ENCODE measurements around the gene GLB1L2. TPM values are rescaled to one million over a fixed set of nuclear protein-coding genes. Genes with fewer than 3 reads are reported as not detected.

The GLB1L2 gene
- total RNA-seq, 1 donor from 2014 or later = 1.0 TPM

DNA sequence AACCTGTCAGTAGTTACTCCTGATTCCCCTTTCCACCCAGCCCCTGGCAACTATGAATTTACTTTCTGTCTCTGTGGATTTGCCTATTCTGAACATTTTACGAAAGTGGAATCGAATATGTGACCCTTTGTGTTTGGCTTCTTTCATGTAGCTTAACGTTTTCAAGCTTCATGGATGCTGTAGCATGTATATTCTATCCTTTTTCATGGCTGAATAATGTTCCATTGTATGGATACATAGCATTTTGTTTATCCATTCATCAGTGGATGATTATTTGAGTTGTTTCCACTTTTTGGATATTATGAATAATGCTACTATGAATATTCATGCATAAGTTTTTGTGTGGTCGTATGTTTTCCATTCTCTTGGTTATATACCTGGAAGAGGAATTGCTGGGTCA lies 9.2 kb upstream of the GLB1L2 start:
- no peaks in the 10 kb centered on the region for H3K36me3 ChIP-seq (ENCODE audit: control insufficient read depth in 3 of 3, insufficient read depth in 3 of 3, low read length in 3 of 3)
- H3K4me1 ChIP-seq (ENCODE audit: control insufficient read depth in 3 of 3, insufficient read depth in 3 of 3, low read length in 3 of 3) = no peaks in the 10 kb centered on the region
- H3K9me3 ChIP-seq (ENCODE audit: control insufficient read depth in 3 of 3, low read length in 3 of 3) = peaks cover 0 to 5% (median 2%) of the 10 kb centered on the region in 3 donors
- no peaks in the 10 kb centered on the region for H3K27me3 ChIP-seq (ENCODE audit: control insufficient read depth in 3 of 3, insufficient read depth in 3 of 3, low read length in 3 of 3)
- no peak overlapping the region for H3K27ac ChIP-seq (ENCODE audit: low read depth, low read length)
- H3K9ac ChIP-seq (ENCODE audit: low read depth in 1 of 3, low read length in 3 of 3) = no peak overlapping the region
- no peak overlapping the region for H3K4me3 ChIP-seq (ENCODE audit: low read length in 3 of 3)

DNA sequence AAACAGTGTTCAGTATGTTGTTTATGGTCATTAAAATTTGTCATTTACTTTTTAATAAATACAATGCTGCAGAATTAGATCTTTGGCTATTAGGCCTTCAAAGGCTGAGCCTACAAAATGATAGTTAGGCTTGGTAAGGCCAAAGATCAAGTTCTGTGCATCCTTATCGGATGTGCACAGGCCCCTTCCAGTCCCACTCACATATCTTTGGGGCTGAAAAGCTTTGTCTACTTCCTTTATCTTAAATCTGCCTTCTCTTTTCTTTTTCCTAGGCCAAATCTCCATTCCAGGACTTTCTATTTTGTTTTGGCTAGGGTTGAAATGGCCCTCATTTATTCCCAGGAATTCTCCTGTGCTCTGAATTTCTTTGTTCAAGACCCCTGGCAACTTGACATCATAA lies 3.4 kb upstream of the GLB1L2 start:
- Histone ChIP-seq H3K4me3 (ENCODE audit: low read length in 3 of 3) (no peak overlapping the region), H3K27me3 (ENCODE audit: control insufficient read depth in 3 of 3, insufficient read depth in 3 of 3, low read length in 3 of 3) (peaks cover 0 to 10% (median 0%) of the 10 kb centered on the region in 3 donors), H3K36me3 (ENCODE audit: control insufficient read depth in 3 of 3, insufficient read depth in 3 of 3, low read length in 3 of 3) (no peaks in the 10 kb centered on the region), H3K4me1 (ENCODE audit: control insufficient read depth in 3 of 3, insufficient read depth in 3 of 3, low read length in 3 of 3) (peaks cover 4 to 19% (median 8%) of the 10 kb centered on the region in 3 donors), H3K9ac (ENCODE audit: low read depth in 1 of 3, low read length in 3 of 3) (no peak overlapping the region), H3K9me3 (ENCODE audit: control insufficient read depth in 3 of 3, low read length in 3 of 3) (no peaks in the 10 kb centered on the region), H3K27ac (ENCODE audit: low read depth, low read length) (no peak overlapping the region)

DNA sequence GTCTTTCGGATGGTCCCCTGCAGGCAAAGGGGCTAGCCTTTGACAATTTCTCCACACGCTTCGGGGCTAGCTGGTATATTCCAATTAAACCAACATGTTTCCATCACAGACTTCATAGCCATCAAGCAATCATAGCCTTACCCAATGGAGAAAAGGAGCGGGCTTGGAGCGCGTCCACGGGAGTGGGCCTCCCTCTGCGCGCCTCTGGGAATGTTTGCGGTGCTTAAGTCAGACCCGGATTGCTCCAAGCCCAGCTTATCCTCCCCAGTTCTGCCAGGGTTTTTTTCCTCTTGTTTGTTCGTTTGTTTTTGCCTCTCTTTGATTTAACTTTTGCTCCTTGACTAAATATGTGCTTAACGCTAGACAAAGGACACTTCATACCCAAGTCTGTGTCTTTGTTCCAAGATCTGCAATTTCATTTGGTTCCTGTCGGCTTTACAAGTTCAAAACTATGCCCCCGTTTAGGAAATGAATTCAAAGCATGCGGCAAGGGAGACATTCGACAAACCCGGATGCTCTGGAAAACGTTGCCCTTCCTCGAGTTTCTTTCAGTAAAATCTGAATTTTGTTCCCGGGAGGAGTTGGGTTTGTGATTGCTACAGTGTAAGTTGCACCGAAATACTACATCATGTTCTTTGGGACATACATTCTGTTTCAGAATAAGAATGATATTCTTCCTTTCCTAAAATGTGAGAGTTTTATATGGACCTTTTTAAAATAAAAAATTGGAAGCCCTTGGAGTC lies 1.0 kb upstream of the GLB1L2 start:
- Histone ChIP-seq H3K27me3 (ENCODE audit: control insufficient read depth in 3 of 3, insufficient read depth in 3 of 3, low read length in 3 of 3) (peaks cover 0 to 13% (median 0%) of the 10 kb centered on the region in 3 donors), H3K9ac (ENCODE audit: low read depth in 1 of 3, low read length in 3 of 3) (peak overlapping the region in 2 of 3 donors; percentile 19 to 34), H3K4me1 (ENCODE audit: control insufficient read depth in 3 of 3, insufficient read depth in 3 of 3, low read length in 3 of 3) (peaks cover 4 to 19% (median 8%) of the 10 kb centered on the region in 3 donors), H3K36me3 (ENCODE audit: control insufficient read depth in 3 of 3, insufficient read depth in 3 of 3, low read length in 3 of 3) (no peaks in the 10 kb centered on the region), H3K4me3 (ENCODE audit: low read length in 3 of 3) (peak overlapping the region in 2 of 3 donors; percentile 54 to 63), H3K27ac (ENCODE audit: low read depth, low read length) (no peak overlapping the region), H3K9me3 (ENCODE audit: control insufficient read depth in 3 of 3, low read length in 3 of 3) (no peaks in the 10 kb centered on the region)

DNA sequence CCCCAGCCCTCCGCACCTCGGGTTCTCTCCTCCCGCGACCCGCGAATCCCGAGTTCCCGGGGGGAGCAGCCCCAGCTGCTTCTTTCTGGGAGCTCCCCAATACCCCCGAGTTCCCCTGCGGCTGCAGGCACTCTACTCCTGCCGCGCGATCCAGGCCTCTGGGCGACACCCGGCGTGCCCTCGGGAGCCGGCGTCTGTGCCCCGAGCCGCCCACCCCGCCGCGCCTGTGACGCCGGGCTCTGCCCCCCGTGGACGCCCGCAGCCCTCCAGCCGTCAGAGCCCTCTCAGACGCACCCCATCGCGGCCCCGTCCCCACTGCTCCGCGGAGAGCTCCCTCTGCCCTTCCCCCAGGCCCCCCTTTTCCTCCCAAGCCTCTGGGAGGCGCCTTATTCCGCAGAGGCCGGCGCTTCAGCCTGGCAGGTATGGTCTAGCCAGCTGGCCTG lies 422 bp downstream of the GLB1L2 start:
- Histone ChIP-seq H3K9ac (ENCODE audit: low read depth in 1 of 3, low read length in 3 of 3) (peak overlapping the region in 1 of 3 donors; percentile 50), H3K27me3 (ENCODE audit: control insufficient read depth in 3 of 3, insufficient read depth in 3 of 3, low read length in 3 of 3) (peaks cover 0 to 13% (median 0%) of the 10 kb centered on the region in 3 donors), H3K4me1 (ENCODE audit: control insufficient read depth in 3 of 3, insufficient read depth in 3 of 3, low read length in 3 of 3) (peaks cover 4 to 19% (median 8%) of the 10 kb centered on the region in 3 donors)

DNA sequence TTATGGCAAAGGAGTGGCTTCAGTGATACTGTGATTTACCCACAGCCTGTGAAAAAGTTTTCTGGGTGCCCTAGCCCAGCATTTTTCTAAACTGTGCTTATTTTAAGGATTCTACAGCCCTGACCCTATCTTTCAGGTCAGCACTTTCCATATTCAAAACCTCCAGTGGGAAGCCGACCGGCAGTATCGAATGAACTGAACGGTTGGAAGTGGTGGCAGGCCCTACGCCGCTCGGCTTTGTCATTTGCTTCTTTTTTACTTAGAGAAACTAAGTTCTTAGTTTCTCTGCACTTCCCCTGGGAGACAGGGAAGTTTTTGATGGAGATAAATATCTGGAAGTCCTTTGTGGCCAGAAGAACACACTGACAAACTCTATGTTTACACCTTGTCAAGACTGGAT lies 994 bp downstream of the GLB1L2 start:
- Histone ChIP-seq H3K27me3 (ENCODE audit: control insufficient read depth in 3 of 3, insufficient read depth in 3 of 3, low read length in 3 of 3) (peaks cover 0 to 13% (median 0%) of the 10 kb centered on the region in 3 donors), H3K27ac (ENCODE audit: low read depth, low read length) (no peak overlapping the region), H3K9me3 (ENCODE audit: control insufficient read depth in 3 of 3, low read length in 3 of 3) (no peaks in the 10 kb centered on the region), H3K9ac (ENCODE audit: low read depth in 1 of 3, low read length in 3 of 3) (no peak overlapping the region), H3K4me3 (ENCODE audit: low read length in 3 of 3) (no peak overlapping the region), H3K4me1 (ENCODE audit: control insufficient read depth in 3 of 3, insufficient read depth in 3 of 3, low read length in 3 of 3) (peaks cover 4 to 19% (median 8%) of the 10 kb centered on the region in 3 donors), H3K36me3 (ENCODE audit: control insufficient read depth in 3 of 3, insufficient read depth in 3 of 3, low read length in 3 of 3) (no peaks in the 10 kb centered on the region)

More for the DNA sequence above, 422 bp downstream of the GLB1L2 start:
- H3K4me3 ChIP-seq (ENCODE audit: low read length in 3 of 3) = peak overlapping the region; percentile 54 to 72 (median 56)
- no peaks in the 10 kb centered on the region for H3K9me3 ChIP-seq (ENCODE audit: control insufficient read depth in 3 of 3, low read length in 3 of 3)
- no peaks in the 10 kb centered on the region for H3K36me3 ChIP-seq (ENCODE audit: control insufficient read depth in 3 of 3, insufficient read depth in 3 of 3, low read length in 3 of 3)
- H3K27ac ChIP-seq (ENCODE audit: low read depth, low read length) = no peak overlapping the region

DNA sequence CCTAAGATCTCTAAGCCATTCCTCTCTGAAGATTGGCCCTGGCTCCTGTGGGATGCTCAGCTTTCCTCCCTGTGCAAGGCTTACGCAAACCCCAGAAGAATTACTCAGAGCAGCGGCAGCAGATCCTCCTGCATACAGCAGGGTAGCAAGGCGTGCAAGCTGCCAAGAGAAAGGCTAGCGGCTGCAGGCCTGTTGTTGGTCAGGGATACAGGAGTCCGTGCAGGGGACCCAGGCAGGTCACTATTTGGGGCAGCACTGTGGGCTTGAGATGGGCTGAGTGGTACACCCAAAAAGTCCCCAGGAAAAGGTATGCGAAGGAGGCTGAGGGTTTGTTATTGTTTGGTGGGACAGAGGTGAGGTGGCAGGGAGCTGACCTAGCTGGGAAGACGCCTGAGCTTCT lies 1.5 kb downstream of the GLB1L2 start:
- no peaks in the 10 kb centered on the region for H3K36me3 ChIP-seq (ENCODE audit: control insufficient read depth in 3 of 3, insufficient read depth in 3 of 3, low read length in 3 of 3)
- peaks cover 4 to 19% (median 8%) of the 10 kb centered on the region in 3 donors for H3K4me1 ChIP-seq (ENCODE audit: control insufficient read depth in 3 of 3, insufficient read depth in 3 of 3, low read length in 3 of 3)
- H3K27me3 ChIP-seq (ENCODE audit: control insufficient read depth in 3 of 3, insufficient read depth in 3 of 3, low read length in 3 of 3) = peaks cover 0 to 13% (median 0%) of the 10 kb centered on the region in 3 donors
- no peak overlapping the region for H3K27ac ChIP-seq (ENCODE audit: low read depth, low read length)
- H3K9ac ChIP-seq (ENCODE audit: low read depth in 1 of 3, low read length in 3 of 3) = no peak overlapping the region
- H3K4me3 ChIP-seq (ENCODE audit: low read length in 3 of 3) = no peak overlapping the region
- H3K9me3 ChIP-seq (ENCODE audit: control insufficient read depth in 3 of 3, low read length in 3 of 3) = no peaks in the 10 kb centered on the region

DNA sequence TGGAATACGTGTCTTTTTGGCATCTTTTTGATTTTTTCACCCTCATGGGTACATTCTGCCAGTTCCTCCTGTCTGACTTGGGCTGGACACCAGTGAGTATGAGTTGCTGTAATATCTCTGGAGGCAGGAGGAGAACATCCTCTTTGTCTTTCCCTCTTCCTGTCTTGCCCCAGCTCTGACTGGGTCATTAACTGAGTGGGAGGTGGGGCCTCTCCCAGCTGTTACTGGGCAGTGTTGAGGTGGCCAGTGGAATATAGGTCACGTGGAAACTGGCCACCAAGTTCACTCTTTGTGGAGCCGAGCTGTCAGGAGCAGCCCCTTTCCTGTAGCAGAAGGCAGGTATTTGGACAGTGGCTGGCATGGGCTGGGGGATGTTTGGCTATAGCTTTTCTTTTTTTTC lies 2.2 kb downstream of the GLB1L2 start:
- no peak overlapping the region for H3K27ac ChIP-seq (ENCODE audit: low read depth, low read length)
- H3K9me3 ChIP-seq (ENCODE audit: control insufficient read depth in 3 of 3, low read length in 3 of 3) = no peaks in the 10 kb centered on the region
- peaks cover 0 to 13% (median 0%) of the 10 kb centered on the region in 3 donors for H3K27me3 ChIP-seq (ENCODE audit: control insufficient read depth in 3 of 3, insufficient read depth in 3 of 3, low read length in 3 of 3)
- H3K4me3 ChIP-seq (ENCODE audit: low read length in 3 of 3) = no peak overlapping the region
- no peak overlapping the region for H3K9ac ChIP-seq (ENCODE audit: low read depth in 1 of 3, low read length in 3 of 3)
- no peaks in the 10 kb centered on the region for H3K36me3 ChIP-seq (ENCODE audit: control insufficient read depth in 3 of 3, insufficient read depth in 3 of 3, low read length in 3 of 3)
- peaks cover 4 to 19% (median 8%) of the 10 kb centered on the region in 3 donors for H3K4me1 ChIP-seq (ENCODE audit: control insufficient read depth in 3 of 3, insufficient read depth in 3 of 3, low read length in 3 of 3)

DNA sequence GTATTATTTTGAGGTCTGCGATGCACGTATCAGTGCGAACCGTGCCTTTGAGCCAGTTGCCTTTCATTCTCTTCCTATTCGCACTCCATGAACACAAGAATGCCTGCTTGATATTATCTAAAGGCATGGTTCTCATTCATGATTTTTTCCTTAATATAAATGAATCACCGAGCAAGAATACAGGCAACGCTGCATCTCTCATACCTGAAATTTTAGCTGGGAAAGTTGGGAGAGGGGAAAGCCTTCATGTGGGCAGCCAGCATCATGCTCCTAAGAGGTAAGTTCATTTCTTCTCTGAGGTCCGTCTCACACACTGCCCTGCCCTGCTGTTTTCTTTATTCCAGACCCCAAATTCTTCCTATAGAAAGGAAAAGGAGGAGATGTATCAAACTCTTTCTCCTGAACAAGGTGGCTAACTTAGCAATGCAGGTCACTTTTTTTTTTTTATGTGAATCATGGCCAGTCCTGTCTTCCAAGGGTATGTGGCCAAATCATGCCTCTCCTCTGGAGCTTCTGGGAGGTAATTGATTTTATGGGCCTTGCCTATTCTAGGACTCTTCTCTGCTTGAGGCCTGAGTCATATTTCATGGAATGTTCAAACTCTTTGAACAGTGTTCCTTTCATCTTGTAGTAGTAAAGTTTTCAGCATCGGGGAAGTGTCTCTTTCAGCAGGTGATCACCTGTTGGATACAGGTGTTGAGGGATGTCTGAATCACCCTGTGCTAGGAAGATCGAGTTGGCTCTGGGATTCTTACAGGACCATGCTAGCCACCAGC lies 3.2 kb downstream of the GLB1L2 start:
- no peaks in the 10 kb centered on the region for H3K9me3 ChIP-seq (ENCODE audit: control insufficient read depth in 3 of 3, low read length in 3 of 3)
- H3K4me3 ChIP-seq (ENCODE audit: low read length in 3 of 3) = no peak overlapping the region
- peaks cover 0 to 13% (median 0%) of the 10 kb centered on the region in 3 donors for H3K27me3 ChIP-seq (ENCODE audit: control insufficient read depth in 3 of 3, insufficient read depth in 3 of 3, low read length in 3 of 3)
- H3K4me1 ChIP-seq (ENCODE audit: control insufficient read depth in 3 of 3, insufficient read depth in 3 of 3, low read length in 3 of 3) = peaks cover 4 to 19% (median 8%) of the 10 kb centered on the region in 3 donors
- no peak overlapping the region for H3K27ac ChIP-seq (ENCODE audit: low read depth, low read length)
- no peak overlapping the region for H3K9ac ChIP-seq (ENCODE audit: low read depth in 1 of 3, low read length in 3 of 3)
- H3K36me3 ChIP-seq (ENCODE audit: control insufficient read depth in 3 of 3, insufficient read depth in 3 of 3, low read length in 3 of 3) = no peaks in the 10 kb centered on the region

DNA sequence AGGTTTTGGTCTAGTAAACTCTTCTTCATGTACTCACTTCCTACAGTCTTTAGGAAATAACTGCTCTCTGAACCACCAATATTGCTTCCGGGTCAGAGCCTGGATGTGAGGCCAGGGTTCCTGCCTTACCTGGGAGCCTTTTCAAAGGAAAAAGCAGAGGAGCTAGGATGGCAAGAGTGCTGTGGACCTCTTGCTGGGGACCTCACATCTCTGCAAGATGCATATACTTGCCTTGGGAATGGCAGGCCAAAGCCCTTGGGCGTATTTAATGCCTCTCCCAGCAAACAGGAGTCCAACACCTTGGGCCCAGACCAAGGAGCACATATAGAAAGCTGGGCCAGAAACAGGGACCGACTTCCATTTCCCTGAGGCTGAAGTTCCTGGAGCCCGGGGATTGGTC lies 5.3 kb downstream of the GLB1L2 start:
- peaks cover 0 to 13% (median 0%) of the 10 kb centered on the region in 3 donors for H3K27me3 ChIP-seq (ENCODE audit: control insufficient read depth in 3 of 3, insufficient read depth in 3 of 3, low read length in 3 of 3)
- H3K4me3 ChIP-seq (ENCODE audit: low read length in 3 of 3) = no peak overlapping the region
- H3K27ac ChIP-seq (ENCODE audit: low read depth, low read length) = no peak overlapping the region
- no peaks in the 10 kb centered on the region for H3K36me3 ChIP-seq (ENCODE audit: control insufficient read depth in 3 of 3, insufficient read depth in 3 of 3, low read length in 3 of 3)
- no peaks in the 10 kb centered on the region for H3K9me3 ChIP-seq (ENCODE audit: control insufficient read depth in 3 of 3, low read length in 3 of 3)
- peaks cover under 1 to 8% (median 7%) of the 10 kb centered on the region in 3 donors for H3K4me1 ChIP-seq (ENCODE audit: control insufficient read depth in 3 of 3, insufficient read depth in 3 of 3, low read length in 3 of 3)
- H3K9ac ChIP-seq (ENCODE audit: low read depth in 1 of 3, low read length in 3 of 3) = no peak overlapping the region

DNA sequence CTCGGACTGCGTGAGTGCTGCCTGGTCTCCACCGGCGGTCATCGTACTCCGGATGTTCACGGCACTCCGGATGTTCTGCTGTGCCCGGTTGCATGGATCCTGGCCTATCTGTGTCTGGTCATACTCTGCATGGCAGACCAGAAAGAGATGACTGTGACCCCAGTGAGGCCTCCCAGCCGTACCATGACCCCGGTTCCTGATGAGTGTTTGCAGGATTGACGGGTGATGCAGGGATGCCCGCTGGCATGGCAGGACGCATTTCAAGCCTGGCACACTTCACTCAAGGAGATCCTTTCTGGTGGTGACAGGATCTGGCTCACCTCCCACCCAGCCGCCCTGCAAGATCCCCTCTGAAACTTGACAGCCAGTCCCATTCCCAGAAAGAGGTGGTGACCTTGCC lies 6.3 kb downstream of the GLB1L2 start:
- Histone ChIP-seq H3K27ac (ENCODE audit: low read depth, low read length) (no peak overlapping the region), H3K9me3 (ENCODE audit: control insufficient read depth in 3 of 3, low read length in 3 of 3) (no peaks in the 10 kb centered on the region), H3K4me3 (ENCODE audit: low read length in 3 of 3) (no peak overlapping the region), H3K27me3 (ENCODE audit: control insufficient read depth in 3 of 3, insufficient read depth in 3 of 3, low read length in 3 of 3) (peaks cover 0 to 11% (median 4%) of the 10 kb centered on the region in 3 donors), H3K9ac (ENCODE audit: low read depth in 1 of 3, low read length in 3 of 3) (no peak overlapping the region), H3K4me1 (ENCODE audit: control insufficient read depth in 3 of 3, insufficient read depth in 3 of 3, low read length in 3 of 3) (no peaks in the 10 kb centered on the region), H3K36me3 (ENCODE audit: control insufficient read depth in 3 of 3, insufficient read depth in 3 of 3, low read length in 3 of 3) (no peaks in the 10 kb centered on the region)

Data from skeletal muscle tissue (tissue), 4 donors.